Stomach (tissue), 4 donors: Measurements from ENCODE around the gene PRICKLE2.

Source experiments
- CTCF ChIP-seq, 7 experiments: fragments of 450-650 bp in 4 of 7; fragments of 200-600 bp in 3 of 7; sonication (generic) in 3 of 7; IDR thresholded peaks; one replicate each; pipeline ENCODE4 v1.5.1; 2016 to 2019; ENCODE audit warnings: antibody characterized with exemption in 7 of 7, control low read depth in 2 of 7, mild to moderate bottlenecking in 1 of 7
- EP300 ChIP-seq: sonication (generic); formaldehyde crosslinking; IDR thresholded peaks from one replicate; pipeline ENCODE4 v1.6.1; 2017; ENCODE audit warnings: antibody characterized with exemption
- POLR2A ChIP-seq, 4 donors: fragments of 450-650 bp; IDR thresholded peaks; one replicate each; pipeline ENCODE4 v1.6.1; 2016; ENCODE audit warnings: antibody characterized with exemption in 4 of 4, control low read depth in 2 of 4, mild to moderate bottlenecking in 1 of 4, moderate library complexity in 1 of 4
- POLR2AphosphoS5 ChIP-seq, 3 donors: sonication (generic); formaldehyde crosslinking; IDR thresholded peaks; one replicate each; pipeline ENCODE4 v1.6.1; 2016; ENCODE audit warnings: antibody characterized with exemption in 3 of 3

- no peak for TF ChIP-seq EP300
- no peak for TF ChIP-seq CTCF (IDR thresholded peaks at IDR 0.05)
- TF ChIP-seq POLR2A (IDR thresholded peaks at IDR 0.05): no peak
- no peak for TF ChIP-seq POLR2AphosphoS5 (IDR thresholded peaks at IDR 0.05)
Observed at GRCh38 chr3:64191822-64192221, 33.4 kb downstream of the PRICKLE2 start.
